ENCODE measurements around the gene SCAMP3. TPM values are rescaled to one million over a fixed set of nuclear protein-coding genes. Genes with fewer than 3 reads are reported as not detected.

SCAMP3 gene
- total and polyA plus RNA-seq, 2 experiments from 2014 or later = 50.5 to 52.5 TPM

DNA sequence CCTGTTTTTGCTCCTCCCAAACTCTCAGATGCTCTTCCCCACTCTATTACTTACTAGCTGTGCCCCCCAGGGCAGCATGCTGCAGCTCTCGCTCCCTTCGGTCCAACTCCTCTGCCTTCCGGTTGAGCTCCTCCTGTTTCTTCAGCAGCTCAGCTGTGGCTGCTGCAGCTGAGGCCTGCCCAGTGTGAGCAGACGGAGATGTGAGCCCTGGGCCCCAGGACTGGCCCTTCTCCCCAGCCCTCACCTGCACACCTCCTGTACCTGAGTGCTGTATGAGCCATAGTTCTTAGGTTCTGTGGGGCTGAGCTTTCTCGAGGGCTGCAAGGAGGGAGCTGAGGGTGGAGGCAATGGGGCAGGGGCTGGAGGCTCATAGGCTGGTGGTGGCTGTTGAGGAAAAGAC lies 1.9 kb downstream of the SCAMP3 start:
- no peak overlapping the region for H3K4me3 ChIP-seq
- ATAC-seq (no peak), DNase-seq (ENCODE audit: low spot score) (no peak)
- peaks cover 10% of the 10 kb centered on the region for H3K79me2 ChIP-seq (replicated peaks; ENCODE audit: insufficient read depth)
- H3K27me3 ChIP-seq (ENCODE audit: insufficient read depth) = no peaks in the 10 kb centered on the region
- H3F3A ChIP-seq (replicated peaks; ENCODE audit: low read depth) = peaks cover 43% of the 10 kb centered on the region
- H2AFZ ChIP-seq = no peak overlapping the region
- H4K20me1 ChIP-seq (replicated peaks; ENCODE audit: insufficient read depth) = no peaks in the 10 kb centered on the region
- peaks cover 33% of the 10 kb centered on the region for H3K36me3 ChIP-seq (ENCODE audit: insufficient read depth)
- no peak overlapping the region for H3K4me2 ChIP-seq
- peaks cover 13% of the 10 kb centered on the region for H3K4me1 ChIP-seq (ENCODE audit: insufficient read depth)
- H3K9me2 ChIP-seq (ENCODE audit: insufficient read depth) = no peaks in the 10 kb centered on the region
- H3K27ac Mint-ChIP-seq = no peak overlapping the region
- H3K36me3 Mint-ChIP-seq (ENCODE audit: low read depth) = peaks cover 57% of the 10 kb centered on the region
- H3K9me3 Mint-ChIP-seq = peaks cover 7% of the 10 kb centered on the region; the same call in 1 of the 3 replicates
- H3K27ac ChIP-seq (ENCODE audit: low read depth) = no peak overlapping the region
- peak overlapping the region; percentile 94; the same call in 1 of the 3 replicates for H3K4me3 Mint-ChIP-seq
- H3K4me1 Mint-ChIP-seq = peaks cover 21% of the 10 kb centered on the region
- TF ChIP-seq STAT1 (IDR thresholded peaks at IDR 0.05; ENCODE audit: unreplicated experiment) (no peak), POLR2AphosphoS5 (IDR thresholded peaks at IDR 0.05; ENCODE audit: low read depth) (no peak), CREB1 (CRISPR knock-in tag; IDR thresholded peaks at IDR 0.05; ENCODE audit: low read depth) (no peak), EZH2phosphoT487 (IDR thresholded peaks at IDR 0.05; ENCODE audit: unreplicated experiment) (no peak), ZNF331 (CRISPR knock-in tag; IDR thresholded peaks at IDR 0.05; ENCODE audit: low read depth) (no peak), ZNF114 (CRISPR knock-in tag; IDR thresholded peaks at IDR 0.05) (no peak), EZH2 (IDR thresholded peaks at IDR 0.05; ENCODE audit: low read depth, unreplicated experiment) (no peak), JUNB (IDR thresholded peaks at IDR 0.05; ENCODE audit: unreplicated experiment) (no peak), NANOG (IDR thresholded peaks at IDR 0.05; ENCODE audit: borderline replicate concordance) (no peak)
- TF ChIP-seq, protein P1, sequence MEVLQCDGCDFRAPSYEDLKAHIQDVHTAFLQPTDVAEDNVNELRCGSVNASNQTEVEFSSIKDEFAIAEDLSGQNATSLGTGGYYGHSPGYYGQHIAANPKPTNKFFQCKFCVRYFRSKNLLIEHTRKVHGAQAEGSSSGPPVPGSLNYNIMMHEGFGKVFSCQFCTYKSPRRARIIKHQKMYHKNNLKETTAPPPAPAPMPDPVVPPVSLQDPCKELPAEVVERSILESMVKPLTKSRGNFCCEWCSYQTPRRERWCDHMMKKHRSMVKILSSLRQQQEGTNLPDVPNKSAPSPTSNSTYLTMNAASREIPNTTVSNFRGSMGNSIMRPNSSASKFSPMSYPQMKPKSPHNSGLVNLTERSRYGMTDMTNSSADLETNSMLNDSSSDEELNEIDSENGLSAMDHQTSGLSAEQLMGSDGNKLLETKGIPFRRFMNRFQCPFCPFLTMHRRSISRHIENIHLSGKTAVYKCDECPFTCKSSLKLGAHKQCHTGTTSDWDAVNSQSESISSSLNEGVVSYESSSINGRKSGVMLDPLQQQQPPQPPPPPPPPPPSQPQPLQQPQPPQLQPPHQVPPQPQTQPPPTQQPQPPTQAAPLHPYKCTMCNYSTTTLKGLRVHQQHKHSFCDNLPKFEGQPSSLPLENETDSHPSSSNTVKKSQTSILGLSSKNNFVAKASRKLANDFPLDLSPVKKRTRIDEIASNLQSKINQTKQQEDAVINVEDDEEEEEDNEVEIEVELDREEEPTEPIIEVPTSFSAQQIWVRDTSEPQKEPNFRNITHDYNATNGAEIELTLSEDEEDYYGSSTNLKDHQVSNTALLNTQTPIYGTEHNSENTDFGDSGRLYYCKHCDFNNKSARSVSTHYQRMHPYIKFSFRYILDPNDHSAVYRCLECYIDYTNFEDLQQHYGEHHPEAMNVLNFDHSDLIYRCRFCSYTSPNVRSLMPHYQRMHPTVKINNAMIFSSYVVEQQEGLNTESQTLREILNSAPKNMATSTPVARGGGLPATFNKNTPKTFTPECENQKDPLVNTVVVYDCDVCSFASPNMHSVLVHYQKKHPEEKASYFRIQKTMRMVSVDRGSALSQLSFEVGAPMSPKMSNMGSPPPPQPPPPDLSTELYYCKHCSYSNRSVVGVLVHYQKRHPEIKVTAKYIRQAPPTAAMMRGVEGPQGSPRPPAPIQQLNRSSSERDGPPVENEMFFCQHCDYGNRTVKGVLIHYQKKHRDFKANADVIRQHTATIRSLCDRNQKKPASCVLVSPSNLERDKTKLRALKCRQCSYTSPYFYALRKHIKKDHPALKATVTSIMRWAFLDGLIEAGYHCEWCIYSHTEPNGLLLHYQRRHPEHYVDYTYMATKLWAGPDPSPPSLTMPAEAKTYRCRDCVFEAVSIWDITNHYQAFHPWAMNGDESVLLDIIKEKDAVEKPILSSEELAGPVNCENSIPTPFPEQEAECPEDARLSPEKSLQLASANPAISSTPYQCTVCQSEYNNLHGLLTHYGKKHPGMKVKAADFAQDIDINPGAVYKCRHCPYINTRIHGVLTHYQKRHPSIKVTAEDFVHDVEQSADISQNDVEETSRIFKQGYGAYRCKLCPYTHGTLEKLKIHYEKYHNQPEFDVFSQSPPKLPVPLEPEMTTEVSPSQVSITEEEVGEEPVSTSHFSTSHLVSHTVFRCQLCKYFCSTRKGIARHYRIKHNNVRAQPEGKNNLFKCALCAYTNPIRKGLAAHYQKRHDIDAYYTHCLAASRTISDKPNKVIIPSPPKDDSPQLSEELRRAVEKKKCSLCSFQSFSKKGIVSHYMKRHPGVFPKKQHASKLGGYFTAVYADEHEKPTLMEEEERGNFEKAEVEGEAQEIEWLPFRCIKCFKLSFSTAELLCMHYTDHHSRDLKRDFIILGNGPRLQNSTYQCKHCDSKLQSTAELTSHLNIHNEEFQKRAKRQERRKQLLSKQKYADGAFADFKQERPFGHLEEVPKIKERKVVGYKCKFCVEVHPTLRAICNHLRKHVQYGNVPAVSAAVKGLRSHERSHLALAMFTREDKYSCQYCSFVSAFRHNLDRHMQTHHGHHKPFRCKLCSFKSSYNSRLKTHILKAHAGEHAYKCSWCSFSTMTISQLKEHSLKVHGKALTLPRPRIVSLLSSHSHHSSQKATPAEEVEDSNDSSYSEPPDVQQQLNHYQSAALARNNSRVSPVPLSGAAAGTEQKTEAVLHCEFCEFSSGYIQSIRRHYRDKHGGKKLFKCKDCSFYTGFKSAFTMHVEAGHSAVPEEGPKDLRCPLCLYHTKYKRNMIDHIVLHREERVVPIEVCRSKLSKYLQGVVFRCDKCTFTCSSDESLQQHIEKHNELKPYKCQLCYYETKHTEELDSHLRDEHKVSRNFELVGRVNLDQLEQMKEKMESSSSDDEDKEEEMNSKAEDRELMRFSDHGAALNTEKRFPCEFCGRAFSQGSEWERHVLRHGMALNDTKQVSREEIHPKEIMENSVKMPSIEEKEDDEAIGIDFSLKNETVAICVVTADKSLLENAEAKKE (CRISPR knock-in tag; IDR thresholded peaks at IDR 0.05) = no peak
- TF ChIP-seq, protein P2, sequence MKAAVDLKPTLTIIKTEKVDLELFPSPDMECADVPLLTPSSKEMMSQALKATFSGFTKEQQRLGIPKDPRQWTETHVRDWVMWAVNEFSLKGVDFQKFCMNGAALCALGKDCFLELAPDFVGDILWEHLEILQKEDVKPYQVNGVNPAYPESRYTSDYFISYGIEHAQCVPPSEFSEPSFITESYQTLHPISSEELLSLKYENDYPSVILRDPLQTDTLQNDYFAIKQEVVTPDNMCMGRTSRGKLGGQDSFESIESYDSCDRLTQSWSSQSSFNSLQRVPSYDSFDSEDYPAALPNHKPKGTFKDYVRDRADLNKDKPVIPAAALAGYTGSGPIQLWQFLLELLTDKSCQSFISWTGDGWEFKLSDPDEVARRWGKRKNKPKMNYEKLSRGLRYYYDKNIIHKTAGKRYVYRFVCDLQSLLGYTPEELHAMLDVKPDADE (IDR thresholded peaks at IDR 0.05) = no peak
- TF ChIP-seq, protein P3, sequence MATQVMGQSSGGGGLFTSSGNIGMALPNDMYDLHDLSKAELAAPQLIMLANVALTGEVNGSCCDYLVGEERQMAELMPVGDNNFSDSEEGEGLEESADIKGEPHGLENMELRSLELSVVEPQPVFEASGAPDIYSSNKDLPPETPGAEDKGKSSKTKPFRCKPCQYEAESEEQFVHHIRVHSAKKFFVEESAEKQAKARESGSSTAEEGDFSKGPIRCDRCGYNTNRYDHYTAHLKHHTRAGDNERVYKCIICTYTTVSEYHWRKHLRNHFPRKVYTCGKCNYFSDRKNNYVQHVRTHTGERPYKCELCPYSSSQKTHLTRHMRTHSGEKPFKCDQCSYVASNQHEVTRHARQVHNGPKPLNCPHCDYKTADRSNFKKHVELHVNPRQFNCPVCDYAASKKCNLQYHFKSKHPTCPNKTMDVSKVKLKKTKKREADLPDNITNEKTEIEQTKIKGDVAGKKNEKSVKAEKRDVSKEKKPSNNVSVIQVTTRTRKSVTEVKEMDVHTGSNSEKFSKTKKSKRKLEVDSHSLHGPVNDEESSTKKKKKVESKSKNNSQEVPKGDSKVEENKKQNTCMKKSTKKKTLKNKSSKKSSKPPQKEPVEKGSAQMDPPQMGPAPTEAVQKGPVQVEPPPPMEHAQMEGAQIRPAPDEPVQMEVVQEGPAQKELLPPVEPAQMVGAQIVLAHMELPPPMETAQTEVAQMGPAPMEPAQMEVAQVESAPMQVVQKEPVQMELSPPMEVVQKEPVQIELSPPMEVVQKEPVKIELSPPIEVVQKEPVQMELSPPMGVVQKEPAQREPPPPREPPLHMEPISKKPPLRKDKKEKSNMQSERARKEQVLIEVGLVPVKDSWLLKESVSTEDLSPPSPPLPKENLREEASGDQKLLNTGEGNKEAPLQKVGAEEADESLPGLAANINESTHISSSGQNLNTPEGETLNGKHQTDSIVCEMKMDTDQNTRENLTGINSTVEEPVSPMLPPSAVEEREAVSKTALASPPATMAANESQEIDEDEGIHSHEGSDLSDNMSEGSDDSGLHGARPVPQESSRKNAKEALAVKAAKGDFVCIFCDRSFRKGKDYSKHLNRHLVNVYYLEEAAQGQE (IDR thresholded peaks at IDR 0.05; ENCODE audit: unreplicated experiment) = no peak
- H3K27me3 Mint-ChIP-seq (ENCODE audit: insufficient read depth, low read depth, poor library complexity) = peaks cover 20% of the 10 kb centered on the region
